BJ (cell line): ENCODE data around the gene NEXMIF. TPM values are rescaled to one million over a fixed set of nuclear protein-coding genes. Genes with fewer than 3 reads are reported as not detected.
"Not testable (repeated sequence)": the region's sequence is repeated elsewhere in the genome, so short reads cannot be mapped to it uniquely, and the experiment has no call there.

Experiments used
- CTCF ChIA-PET: fragments of 350-600 bp; formaldehyde crosslinking; extraction: SDS; loops from one replicate; lab custom pipeline; 2021; ENCODE audit warnings: antibody characterized with exemption, inconsistent platforms; lab: Yijun Ruan, JAX
- POLR2A ChIA-PET: fragments of 300-600 bp; sonication (Branson Sonifier 250); formaldehyde crosslinking; extraction: SDS; loops from one replicate; lab custom pipeline; 2021; ENCODE audit warnings: antibody characterized with exemption; lab: Charles Lee
- DNase-seq: peaks from one replicate; pipeline ENCODE4 v3.0.0-alpha.2; 2011; ENCODE audit warnings: low read depth
- H3K27me3 ChIP-seq: 2 replicates; pipeline ENCODE4 v1.6.0; 2011; ENCODE audit warnings: low read length; ENCODE audit not compliant: control insufficient read depth, insufficient read depth
- H3K36me3 ChIP-seq: 2 replicates; pipeline ENCODE4 v1.5.1; 2011; ENCODE audit warnings: low read length; ENCODE audit not compliant: control insufficient read depth, insufficient read depth
- H3K4me3 ChIP-seq: 2 replicates; pipeline ENCODE4 v1.5.1; 2011; ENCODE audit warnings: low read depth, mild to moderate bottlenecking, control low read depth, low read length
- polyA minus RNA-seq: library from RNA; depleted of rRNA, polyadenylated mRNA; stranded (reverse); fragments of >200 nt; gene quantifications from 2 replicates; pipeline ENCODE4 v1.2.3, GENCODE V29; 2011; rRNA and poly(A)+ RNA removed
- polyA plus RNA-seq: library from polyadenylated mRNA; depleted of rRNA; stranded (reverse); fragments of >200 nt; gene quantifications from 2 replicates; pipeline ENCODE4 v1.2.3, GENCODE V29; 2011; rRNA removed
- TF ChIP-seq, protein P1 (sequence below): IDR thresholded peaks from 2 replicates; pipeline ENCODE4 v1.5.1; 2011; ENCODE audit warnings: low read depth, mild to moderate bottlenecking, control low read depth, inconsistent platforms, low read length, moderate library complexity; ENCODE audit not compliant: insufficient read depth

NEXMIF gene
- under 0.01 TPM in 1 of 2 replicates, not detected in the other for polyA plus RNA-seq
- under 0.01 TPM in 1 of 2 replicates, not detected in the other for polyA minus RNA-seq

GRCh38 chrX:74925225-74926088 lies at the start of gene NEXMIF:
Gene NEXMIF, minus strand, starts transcription at chrX:74925452.
- POLR2A ChIA-PET = no interaction called here

GRCh38 chrX:74961962-74962361 lies 36.7 kb upstream of the NEXMIF start:
- POLR2A ChIA-PET, DNase-seq, CTCF ChIA-PET, H3K36me3 ChIP-seq, H3K27me3 ChIP-seq, H3K4me3 ChIP-seq: not testable (repeated sequence)

More at GRCh38 chrX:74925225-74926088, at the start of gene NEXMIF:
- Histone ChIP-seq H3K27me3 (peaks cover 7% of the 10 kb centered on the region), H3K4me3 (peak within 1 kb of the TSS; percentile 25), H3K36me3 (no peaks in the 10 kb centered on the region)
- CTCF ChIA-PET = interaction anchor here (0.7 kb wide), 1 partner anchor 984 kb away, joined by 3 read pairs; no protein-coding TSS in a partner anchor
- DNase-seq = no peak
- TF ChIP-seq, protein P1, sequence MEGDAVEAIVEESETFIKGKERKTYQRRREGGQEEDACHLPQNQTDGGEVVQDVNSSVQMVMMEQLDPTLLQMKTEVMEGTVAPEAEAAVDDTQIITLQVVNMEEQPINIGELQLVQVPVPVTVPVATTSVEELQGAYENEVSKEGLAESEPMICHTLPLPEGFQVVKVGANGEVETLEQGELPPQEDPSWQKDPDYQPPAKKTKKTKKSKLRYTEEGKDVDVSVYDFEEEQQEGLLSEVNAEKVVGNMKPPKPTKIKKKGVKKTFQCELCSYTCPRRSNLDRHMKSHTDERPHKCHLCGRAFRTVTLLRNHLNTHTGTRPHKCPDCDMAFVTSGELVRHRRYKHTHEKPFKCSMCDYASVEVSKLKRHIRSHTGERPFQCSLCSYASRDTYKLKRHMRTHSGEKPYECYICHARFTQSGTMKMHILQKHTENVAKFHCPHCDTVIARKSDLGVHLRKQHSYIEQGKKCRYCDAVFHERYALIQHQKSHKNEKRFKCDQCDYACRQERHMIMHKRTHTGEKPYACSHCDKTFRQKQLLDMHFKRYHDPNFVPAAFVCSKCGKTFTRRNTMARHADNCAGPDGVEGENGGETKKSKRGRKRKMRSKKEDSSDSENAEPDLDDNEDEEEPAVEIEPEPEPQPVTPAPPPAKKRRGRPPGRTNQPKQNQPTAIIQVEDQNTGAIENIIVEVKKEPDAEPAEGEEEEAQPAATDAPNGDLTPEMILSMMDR = peak; percentile 22; the same call in 1 of the 2 replicates

DNA sequence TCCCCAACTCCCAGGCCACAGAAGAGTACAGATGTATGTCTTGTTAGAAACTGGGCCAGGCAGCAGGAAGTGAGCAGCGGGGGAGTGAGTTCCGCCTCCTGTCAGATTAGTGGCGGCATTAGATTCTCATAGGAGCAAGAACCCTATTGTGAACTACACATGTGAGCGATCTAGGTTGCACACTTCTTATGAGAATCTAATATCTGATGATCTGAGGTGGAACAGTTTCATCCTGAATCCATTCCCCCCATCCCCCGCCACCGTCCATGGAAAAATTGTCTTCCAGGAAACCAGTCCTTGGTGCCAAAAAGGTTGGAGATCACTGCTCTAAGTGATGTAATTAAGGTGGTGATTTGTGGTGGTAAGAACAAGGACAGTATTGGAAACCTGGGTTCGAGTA lies 24.5 kb upstream of the NEXMIF start:
- no peak for DNase-seq
- Histone ChIP-seq H3K4me3 (no peak overlapping the region), H3K36me3 (no peaks in the 10 kb centered on the region), H3K27me3 (no peaks in the 10 kb centered on the region)
- CTCF ChIA-PET = no interaction called here
- TF ChIP-seq, protein P1 = no peak
- POLR2A ChIA-PET = no interaction called here

DNA sequence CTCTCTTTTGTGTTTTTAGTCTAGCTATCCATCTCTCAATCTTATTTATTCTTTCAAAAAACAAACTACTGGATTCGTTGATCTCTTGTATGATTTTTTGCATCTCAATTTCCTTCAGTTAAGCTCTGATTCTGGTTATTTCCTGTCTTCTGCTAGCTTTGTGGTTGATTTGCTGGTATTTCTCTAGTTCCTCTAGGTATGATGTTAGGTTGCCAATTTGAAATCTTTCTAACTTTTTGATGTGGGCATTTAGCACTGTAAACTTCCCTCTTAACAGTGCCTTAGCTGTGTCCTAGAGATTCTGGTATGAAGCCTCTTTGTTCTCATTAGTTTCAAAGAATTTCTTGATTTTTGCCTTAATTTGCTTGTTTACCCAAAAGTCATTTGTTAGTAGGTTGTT lies 15.2 kb upstream of the NEXMIF start:
- TF ChIP-seq, protein P1 = no peak
- Histone ChIP-seq H3K36me3 (no peaks in the 10 kb centered on the region), H3K4me3 (no peak overlapping the region), H3K27me3 (no peaks in the 10 kb centered on the region)
- no peak for DNase-seq
- ChIA-PET CTCF (interaction anchor here (0.7 kb wide), 1 partner anchor 337 kb away, joined by 3 read pairs; no protein-coding TSS in a partner anchor), POLR2A (no interaction called here)

DNA sequence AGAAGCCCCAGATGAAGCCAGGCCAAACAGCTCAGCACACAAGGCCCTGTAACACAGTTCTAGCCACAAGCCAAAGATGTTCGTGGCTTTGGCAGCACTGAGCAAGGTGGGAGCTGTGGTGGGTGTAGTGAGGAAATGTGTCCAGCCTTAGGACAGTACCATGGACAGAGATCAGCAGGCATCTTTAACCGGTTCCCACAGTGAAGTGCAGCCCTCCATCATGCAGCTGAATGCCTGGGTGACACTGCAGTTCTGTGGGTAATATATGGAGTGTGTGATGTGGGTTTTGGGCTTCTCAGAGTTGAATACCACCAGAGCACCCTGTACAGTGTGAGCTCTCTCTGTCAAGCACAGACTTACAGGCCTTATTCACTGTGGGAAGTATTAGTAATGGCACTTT lies 6.0 kb upstream of the NEXMIF start:
- TF ChIP-seq, protein P1 = no peak
- Histone ChIP-seq H3K27me3 (no peaks in the 10 kb centered on the region), H3K36me3 (no peaks in the 10 kb centered on the region), H3K4me3 (no peak overlapping the region)
- CTCF ChIA-PET = no interaction called here
- DNase-seq = no peak
- POLR2A ChIA-PET = no interaction called here
